ENCODE measurements around the gene ICAM5. TPM values are rescaled to one million over a fixed set of nuclear protein-coding genes. Genes with fewer than 3 reads are reported as not detected.

The ICAM5 gene
- total and polyA plus RNA-seq, 9 of the 15 experiments (the other 6 are each of a cell fraction or from before 2014, with no cell fraction given), result 0.10 to 114 (median 13.7) TPM

- TF ChIP-seq TCFL5 (CRISPR knock-in tag; conservative IDR thresholded peaks at IDR 0.05), result no peak
- TF ChIP-seq, protein P1, sequence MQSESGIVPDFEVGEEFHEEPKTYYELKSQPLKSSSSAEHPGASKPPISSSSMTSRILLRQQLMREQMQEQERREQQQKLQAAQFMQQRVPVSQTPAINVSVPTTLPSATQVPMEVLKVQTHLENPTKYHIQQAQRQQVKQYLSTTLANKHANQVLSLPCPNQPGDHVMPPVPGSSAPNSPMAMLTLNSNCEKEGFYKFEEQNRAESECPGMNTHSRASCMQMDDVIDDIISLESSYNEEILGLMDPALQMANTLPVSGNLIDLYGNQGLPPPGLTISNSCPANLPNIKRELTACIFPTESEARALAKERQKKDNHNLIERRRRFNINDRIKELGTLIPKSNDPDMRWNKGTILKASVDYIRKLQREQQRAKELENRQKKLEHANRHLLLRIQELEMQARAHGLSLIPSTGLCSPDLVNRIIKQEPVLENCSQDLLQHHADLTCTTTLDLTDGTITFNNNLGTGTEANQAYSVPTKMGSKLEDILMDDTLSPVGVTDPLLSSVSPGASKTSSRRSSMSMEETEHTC (IDR thresholded peaks at IDR 0.05), result 0 out of 2 replicates have a peak, but pooled peaks have one; percentile 13
- TF ChIP-seq ARHGAP35 (IDR thresholded peaks at IDR 0.05; ENCODE audit: partially characterized antibody), result no peak
- TF ChIP-seq, protein P2, sequence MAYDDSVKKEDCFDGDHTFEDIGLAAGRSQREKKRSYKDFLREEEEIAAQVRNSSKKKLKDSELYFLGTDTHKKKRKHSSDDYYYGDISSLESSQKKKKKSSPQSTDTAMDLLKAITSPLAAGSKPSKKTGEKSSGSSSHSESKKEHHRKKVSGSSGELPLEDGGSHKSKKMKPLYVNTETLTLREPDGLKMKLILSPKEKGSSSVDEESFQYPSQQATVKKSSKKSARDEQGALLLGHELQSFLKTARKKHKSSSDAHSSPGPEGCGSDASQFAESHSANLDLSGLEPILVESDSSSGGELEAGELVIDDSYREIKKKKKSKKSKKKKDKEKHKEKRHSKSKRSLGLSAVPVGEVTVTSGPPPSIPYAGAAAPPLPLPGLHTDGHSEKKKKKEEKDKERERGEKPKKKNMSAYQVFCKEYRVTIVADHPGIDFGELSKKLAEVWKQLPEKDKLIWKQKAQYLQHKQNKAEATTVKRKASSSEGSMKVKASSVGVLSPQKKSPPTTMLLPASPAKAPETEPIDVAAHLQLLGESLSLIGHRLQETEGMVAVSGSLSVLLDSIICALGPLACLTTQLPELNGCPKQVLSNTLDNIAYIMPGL (CRISPR knock-in tag; IDR thresholded peaks at IDR 0.05), result no peak
- no peak for TF ChIP-seq ZC3H4 (CRISPR knock-in tag; IDR thresholded peaks at IDR 0.05; ENCODE audit: borderline replicate concordance)
- no peak for TF ChIP-seq NR4A1 (CRISPR knock-in tag; IDR thresholded peaks at IDR 0.05)
- no peak for TF ChIP-seq NR4A1 (tag; IDR thresholded peaks at IDR 0.05)
- no peak for TF ChIP-seq PHB2 (IDR thresholded peaks at IDR 0.05; ENCODE audit: low read depth)
- TF ChIP-seq SMAD2 (IDR thresholded peaks at IDR 0.05; ENCODE audit: low read depth, low read length), result no peak
- TF ChIP-seq FOXK1 (CRISPR knock-in tag; IDR thresholded peaks at IDR 0.05; ENCODE audit: borderline replicate concordance), result no peak
- no peak for TF ChIP-seq XRCC3 (IDR thresholded peaks at IDR 0.05)
- TF ChIP-seq NUFIP1 (IDR thresholded peaks at IDR 0.05; ENCODE audit: partially characterized antibody), result no peak
- no peak for TF ChIP-seq SNIP1 (IDR thresholded peaks at IDR 0.05; ENCODE audit: low read depth)
Measured at GRCh38 chr19:10292206-10292788, 2.5 kb downstream of the ICAM5 start (continued).

All from K562 (cell line).